Measurements from ENCODE around the gene GPR42. TPM values are rescaled to one million over a fixed set of nuclear protein-coding genes. Genes with fewer than 3 reads are reported as not detected.
"Not testable (repeated sequence)": the region's sequence is repeated elsewhere in the genome, so short reads cannot be mapped to it uniquely, and the experiment has no call there.

Gene GPR42
- polyA plus RNA-seq, 1 donor: not detected

- no peak for DNase-seq
These were observed 25.5 kb downstream of the GPR42 start for GRCh38 chr19:35396240-35396885.

- DNase-seq: no peak
These were observed 26.2 kb downstream of the GPR42 start for GRCh38 chr19:35397064-35397463.

GRCh38 chr19:35398570-35398969 is 27.7 kb downstream of the GPR42 start:
- no peak for DNase-seq

GRCh38 chr19:35399231-35399630 is 28.4 kb downstream of the GPR42 start:
- DNase-seq: no peak

- no peak for DNase-seq
These were observed 29.3 kb downstream of the GPR42 start for GRCh38 chr19:35399948-35400772.

GRCh38 chr19:35400773-35401100 is 29.9 kb downstream of the GPR42 start:
- DNase-seq: no peak

GRCh38 chr19:35401416-35401815 is 30.5 kb downstream of the GPR42 start:
- not testable (repeated sequence) for DNase-seq

- no peak for DNase-seq
These were observed 32.4 kb downstream of the GPR42 start for GRCh38 chr19:35403116-35403760.

GRCh38 chr19:35404879-35405622 is 34.2 kb downstream of the GPR42 start:
- no peak for DNase-seq

- DNase-seq: no peak
These were observed 36.8 kb downstream of the GPR42 start for GRCh38 chr19:35407619-35408018.

GRCh38 chr19:35408284-35409171 is 37.7 kb downstream of the GPR42 start:
- DNase-seq: no peak

- no peak for DNase-seq
These were observed 38.3 kb downstream of the GPR42 start for GRCh38 chr19:35409191-35409590.

- DNase-seq: no peak
These were observed 39.6 kb downstream of the GPR42 start for GRCh38 chr19:35410487-35410886.

- no peak for DNase-seq
These were observed 43.6 kb downstream of the GPR42 start for GRCh38 chr19:35414442-35414841.

- DNase-seq: no peak
These were observed 45.5 kb downstream of the GPR42 start for GRCh38 chr19:35416331-35416730.

GRCh38 chr19:35417278-35417677 is 46.4 kb downstream of the GPR42 start:
- no peak for DNase-seq

GRCh38 chr19:35417713-35418534 is 47.1 kb downstream of the GPR42 start:
- DNase-seq: no peak

- no peak for DNase-seq
These were observed 48.2 kb downstream of the GPR42 start for GRCh38 chr19:35419046-35419445.

- DNase-seq: no peak
These were observed 48.9 kb downstream of the GPR42 start for GRCh38 chr19:35419805-35420204.

GRCh38 chr19:35421362-35421761 is 50.5 kb downstream of the GPR42 start:
- DNase-seq: no peak

Data from left kidney (tissue), 2 donors.